ENCODE data around the gene PTDSS2.
A peak's percentile ranks its signal among the peaks of the same experiment; 100 is the strongest.
"Not testable (repeated sequence)": the region's sequence is repeated elsewhere in the genome, so short reads cannot be mapped to it uniquely, and the experiment has no call there.

Gene PTDSS2

DNA sequence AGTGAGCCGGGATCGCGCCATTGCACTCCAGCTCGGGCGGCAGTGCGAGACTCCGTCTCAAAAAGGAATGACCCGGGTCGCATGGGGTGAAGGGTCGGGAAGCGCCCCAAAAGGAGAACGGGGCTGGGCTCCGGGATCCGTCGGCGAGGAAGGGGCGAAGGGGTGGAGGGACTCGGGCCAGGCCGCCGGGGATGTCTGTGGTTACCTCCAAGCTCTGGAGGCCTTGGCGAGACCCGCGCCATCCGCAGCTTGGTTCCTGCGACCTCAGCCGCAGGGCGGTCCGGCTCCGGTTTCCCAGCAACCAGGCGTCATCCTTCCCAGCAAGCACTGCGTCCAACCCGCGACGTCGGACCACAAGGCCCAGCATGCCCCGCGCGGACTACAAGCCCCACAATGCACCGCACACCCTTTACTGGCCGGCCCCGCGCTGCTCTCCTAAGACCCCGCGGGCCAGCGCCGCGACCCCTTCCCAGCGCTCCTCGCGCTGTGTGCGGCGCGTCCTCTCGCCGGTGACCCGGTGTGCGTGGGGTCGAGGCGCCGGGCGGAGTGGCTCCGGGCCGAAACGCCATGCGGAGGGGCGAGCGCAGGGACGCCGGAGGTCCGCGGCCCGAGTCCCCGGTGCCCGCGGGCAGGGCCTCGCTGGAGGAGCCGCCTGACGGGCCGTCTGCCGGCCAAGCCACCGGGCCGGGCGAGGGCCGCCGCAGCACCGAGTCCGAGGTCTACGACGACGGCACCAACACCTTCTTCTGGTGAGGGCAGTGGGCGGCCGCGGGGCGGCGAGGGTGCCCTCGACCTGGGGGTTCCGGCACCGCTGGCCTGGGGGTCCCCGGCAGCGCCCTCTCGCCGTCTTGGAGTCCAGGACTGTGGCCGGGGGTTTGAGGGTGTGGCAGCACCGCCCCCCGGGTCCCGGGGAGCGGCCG lies at the start of gene PTDSS2:
Gene PTDSS2, plus strand, starts transcription at position 391 of the 920 bp plus-strand sequence. Its CDS starts 177 bp downstream, at position 568.
- DNase-seq (ENCODE audit: low spot score): peak; percentile 98

DNA sequence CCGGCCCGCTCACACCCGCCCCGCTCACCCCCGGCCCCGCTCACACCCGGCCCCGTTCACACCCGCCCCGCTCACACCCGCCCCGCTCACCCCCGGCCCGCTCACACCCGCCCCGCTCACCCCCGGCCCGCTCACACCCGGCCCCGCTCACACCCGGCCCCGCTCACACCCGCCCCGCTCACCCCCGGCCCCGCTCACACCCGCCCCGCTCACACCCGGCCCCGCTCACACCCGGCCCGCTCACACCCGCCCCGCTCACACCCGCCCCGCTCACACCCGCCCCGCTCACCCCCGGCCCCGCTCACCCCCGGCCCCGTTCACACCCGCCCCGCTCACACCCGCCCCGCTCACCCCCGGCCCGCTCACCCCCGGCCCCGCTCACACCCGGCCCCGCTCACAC lies 48.9 kb upstream of the PTDSS2 start:
- not testable (repeated sequence) for DNase-seq (ENCODE audit: low spot score)

DNA sequence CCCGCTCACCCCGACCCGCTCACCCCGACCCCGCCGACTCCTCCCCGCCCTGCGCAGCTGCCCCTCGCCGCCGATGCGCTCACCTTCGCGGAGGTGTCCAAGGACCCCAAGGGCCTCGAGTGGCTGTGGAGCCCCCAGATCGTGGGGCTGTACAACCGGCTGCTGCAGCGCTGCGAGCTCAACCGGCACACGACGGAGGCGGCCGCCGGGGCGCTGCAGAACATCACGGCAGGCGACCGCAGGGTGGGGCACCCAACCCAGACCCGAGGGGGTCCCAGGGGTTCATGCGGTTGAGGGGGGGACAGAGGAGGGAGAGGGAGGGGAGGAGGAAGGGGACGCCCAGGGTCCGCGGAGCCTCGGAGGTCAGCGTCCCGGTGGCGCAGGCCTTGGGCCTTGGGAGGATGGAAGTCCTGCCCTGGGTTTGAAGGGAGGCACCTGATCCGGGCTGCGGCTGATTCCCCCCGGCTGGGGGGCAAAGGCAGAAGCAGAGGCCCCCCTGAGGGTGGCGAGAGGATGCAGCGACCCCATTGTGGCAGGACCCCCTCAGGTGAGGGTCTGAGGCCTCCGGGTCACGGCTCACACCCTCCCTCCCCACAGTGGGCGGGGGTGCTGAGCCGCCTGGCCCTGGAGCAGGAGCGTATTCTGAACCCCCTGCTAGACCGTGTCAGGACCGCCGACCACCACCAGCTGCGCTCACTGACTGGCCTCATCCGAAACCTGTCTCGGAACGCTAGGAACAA lies 46.9 kb upstream of the PTDSS2 start:
- DNase-seq (ENCODE audit: low spot score): no peak

GRCh38 chr11:403761-404431 lies 46.2 kb upstream of the PTDSS2 start:
- no peak for DNase-seq (ENCODE audit: low spot score)

DNA sequence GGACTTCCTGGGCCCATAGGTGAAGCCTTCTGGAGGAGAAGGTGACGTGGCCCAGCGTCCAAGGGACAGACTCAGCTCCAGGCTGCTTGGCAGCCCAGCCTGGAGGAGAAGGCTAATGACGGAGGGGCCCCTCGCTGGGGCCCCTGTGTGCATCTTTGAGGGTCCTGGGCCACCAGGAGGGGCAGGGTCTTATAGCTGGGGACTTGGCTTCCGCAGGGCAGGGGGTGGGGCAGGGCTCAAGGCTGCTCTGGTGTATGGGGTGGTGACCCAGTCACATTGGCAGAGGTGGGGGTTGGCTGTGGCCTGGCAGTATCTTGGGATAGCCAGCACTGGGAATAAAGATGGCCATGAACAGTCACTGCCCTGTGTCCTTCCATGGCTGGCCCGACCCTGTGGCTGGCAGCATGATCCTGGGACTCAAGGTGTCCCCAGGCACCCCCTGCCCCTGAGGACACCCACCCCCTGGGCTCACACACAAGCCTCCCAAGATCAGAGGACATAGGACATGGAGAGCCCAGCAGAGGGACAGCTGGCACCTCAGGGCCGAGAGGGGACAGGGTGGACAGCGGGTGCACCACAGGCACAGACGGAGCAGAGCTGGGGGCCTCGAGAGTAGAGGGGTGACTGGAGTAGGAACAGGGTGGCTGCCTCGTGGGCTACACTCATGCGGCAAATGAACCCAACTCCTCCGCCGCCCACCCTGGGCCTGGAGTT lies 45.4 kb upstream of the PTDSS2 start:
- DNase-seq (ENCODE audit: low spot score): no peak

DNA sequence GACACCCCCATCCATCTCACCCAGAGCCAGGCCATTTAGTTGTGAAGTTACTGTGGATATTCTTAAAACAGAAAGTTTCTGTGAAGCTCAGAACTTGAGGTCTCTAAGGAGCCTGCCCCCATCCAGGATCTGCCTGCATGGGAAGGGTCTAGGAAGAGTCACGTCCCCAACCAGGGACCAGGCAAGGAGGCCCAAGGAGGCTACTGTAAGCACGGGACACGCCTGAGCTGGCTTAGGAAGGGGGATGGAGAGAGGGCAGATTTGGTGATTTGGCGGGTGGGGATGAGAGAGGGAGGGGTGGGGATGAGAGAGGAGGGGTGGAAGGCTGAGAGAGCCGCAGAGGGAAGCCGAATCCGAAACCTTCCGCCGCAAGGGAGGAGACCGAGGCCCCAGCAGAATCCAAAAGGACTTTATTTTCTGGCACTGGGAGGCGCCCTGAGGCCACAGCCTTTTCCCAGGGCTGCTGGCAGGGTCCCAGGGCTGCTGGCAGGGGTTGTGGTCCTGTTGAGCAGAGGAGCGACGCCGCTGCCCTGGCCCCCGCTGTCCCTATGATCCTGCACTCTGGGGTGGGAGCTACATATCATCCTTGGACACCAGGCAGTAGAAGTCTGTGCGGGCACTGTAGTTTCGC lies 44.6 kb upstream of the PTDSS2 start:
- DNase-seq (ENCODE audit: low spot score): no peak

- DNase-seq (ENCODE audit: low spot score): no peak
These were observed 43.9 kb upstream of the PTDSS2 start for GRCh38 chr11:405954-406795.

DNA sequence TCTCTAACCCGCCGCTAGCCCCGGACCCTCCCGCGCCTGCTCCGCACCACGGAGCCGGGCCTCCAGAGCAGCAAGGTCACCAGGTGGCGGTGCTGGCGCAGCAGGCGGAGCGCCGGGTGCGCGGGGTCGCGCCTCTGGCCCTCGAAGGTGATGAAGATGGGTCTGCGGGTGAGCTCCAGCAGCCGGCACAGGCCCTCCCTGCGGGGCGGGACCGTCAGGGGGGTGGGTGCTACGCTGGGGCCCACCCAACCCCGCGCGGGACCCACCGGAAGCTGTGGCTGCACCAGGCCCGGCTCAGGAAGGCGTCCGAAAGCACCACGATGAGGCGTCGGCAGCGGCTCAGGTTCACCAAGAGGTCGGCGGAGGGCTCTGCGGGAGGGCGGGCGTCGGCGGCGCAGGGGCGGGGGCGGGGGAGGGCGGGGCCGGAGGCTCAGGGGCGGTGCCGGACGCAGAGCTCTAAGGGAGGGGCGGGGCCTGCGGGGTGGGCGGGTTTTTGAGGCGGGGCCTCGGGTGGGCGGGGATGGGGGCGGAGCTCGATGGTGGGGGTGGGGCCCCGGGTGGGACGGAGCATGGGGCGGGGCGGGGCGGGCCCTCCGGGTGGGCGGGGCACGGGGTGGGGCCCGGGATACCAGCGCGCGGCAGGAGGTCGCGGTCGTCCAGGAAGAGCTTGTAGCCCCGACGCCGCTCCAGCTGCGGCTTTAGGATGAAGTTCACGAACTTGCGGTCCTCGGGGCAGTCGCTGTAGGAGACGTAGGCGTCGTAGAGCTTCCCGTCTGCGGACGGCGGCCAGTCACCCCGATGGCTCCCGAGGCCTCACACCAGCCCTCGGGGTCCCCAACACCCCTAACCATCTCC lies 43.1 kb upstream of the PTDSS2 start:
- peak; percentile 88 for DNase-seq (ENCODE audit: low spot score)

DNA sequence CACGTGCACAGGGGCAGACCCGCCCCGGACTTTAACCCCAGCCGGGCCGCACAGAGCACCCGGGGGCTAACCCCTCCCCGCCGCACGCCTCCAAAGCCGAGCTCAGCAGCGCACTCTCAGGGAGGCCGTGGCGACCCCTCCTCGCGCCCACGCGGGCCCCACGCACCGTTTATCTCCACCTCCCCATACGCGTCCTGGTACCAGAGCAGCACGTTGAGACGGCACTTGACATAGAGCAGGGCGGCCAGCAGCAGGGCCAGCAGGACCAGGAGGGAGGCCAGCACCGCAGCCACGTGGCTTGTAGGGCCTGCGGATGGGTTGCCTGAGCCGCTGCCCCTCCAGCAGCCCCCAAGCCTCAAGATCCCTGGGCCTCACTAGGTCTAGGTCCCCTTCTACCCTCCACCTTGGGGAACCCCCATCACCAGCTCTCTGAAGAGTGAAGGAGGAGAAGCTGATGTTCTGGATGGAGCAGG lies 42.4 kb upstream of the PTDSS2 start:
- no peak for DNase-seq (ENCODE audit: low spot score)

GRCh38 chr11:408154-409007 lies 41.7 kb upstream of the PTDSS2 start:
- DNase-seq (ENCODE audit: low spot score): no peak

- no peak for DNase-seq (ENCODE audit: low spot score)
These were observed 41.0 kb upstream of the PTDSS2 start for GRCh38 chr11:409008-409599.

DNA sequence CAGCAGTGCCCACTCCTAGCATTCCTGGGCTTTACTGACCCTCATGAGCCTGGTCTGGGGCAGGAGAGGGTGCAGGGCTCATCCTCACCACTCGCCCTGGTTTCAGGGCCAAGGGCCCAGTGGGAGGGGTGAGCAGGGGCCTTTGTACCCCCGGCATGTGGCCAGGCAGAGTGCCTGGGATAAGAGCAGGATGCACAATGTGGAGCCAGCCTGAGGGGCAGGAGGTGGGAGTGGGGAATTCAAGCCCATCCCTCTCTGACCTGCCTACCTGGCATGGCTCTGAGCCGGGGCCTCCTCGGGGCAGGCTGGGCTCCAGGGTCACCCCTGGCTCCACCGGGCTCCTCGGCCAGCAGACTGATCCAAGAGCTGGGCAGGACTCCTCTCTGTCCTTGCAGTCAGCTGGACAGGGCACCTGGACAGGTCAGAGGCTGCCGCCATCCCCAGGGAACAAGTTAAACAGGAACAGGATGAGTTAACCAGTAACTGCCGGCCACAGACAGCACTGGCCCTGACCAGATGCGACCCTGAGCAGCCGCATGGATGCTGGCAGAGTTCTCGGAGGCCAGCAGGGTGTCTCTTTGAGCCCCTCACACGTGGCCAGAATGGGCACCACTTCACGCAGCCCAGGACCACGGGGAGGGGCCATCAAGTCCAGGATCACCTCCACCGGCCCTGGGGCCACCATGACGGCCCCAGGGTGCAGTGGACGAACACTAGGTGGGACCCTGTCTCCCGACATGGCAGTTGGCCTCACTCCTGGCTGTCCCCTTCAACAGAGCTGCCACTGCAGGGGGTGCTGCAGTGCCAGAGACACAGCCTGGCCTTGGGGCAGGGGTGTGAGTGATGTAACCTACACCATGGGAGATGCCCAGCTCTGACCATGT lies 40.2 kb upstream of the PTDSS2 start:
- DNase-seq (ENCODE audit: low spot score): no peak

DNA sequence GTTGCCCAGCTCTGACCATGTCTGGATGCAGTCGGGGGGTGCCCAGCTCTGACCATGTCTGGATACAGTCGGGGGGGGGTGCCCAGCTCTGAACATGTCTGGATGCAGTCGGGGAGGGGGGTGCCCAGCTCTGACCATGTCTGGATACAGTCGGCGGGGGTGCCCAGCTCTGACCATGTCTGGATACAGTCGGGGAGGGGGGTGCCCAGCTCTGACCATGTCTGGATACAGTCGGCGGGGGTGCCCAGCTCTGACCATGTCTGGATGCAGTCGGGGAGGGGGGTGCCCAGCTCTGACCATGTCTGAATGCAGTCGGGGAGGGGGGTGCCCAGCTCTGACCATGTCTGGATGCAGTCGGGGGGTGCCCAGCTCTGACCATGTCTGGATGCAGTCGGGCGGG lies 39.4 kb upstream of the PTDSS2 start:
- DNase-seq (ENCODE audit: low spot score): not testable (repeated sequence)

- not testable (repeated sequence) for DNase-seq (ENCODE audit: low spot score)
These were observed 38.6 kb upstream of the PTDSS2 start for GRCh38 chr11:411520-411919.

- DNase-seq (ENCODE audit: low spot score): no peak
These were observed 37.4 kb upstream of the PTDSS2 start for GRCh38 chr11:412641-413119.

- DNase-seq (ENCODE audit: low spot score): no peak
These were observed 36.7 kb upstream of the PTDSS2 start for GRCh38 chr11:413120-414081.
